GM21786 (cell line): ENCODE measurements around the gene TMEM217.

Experiments
- ATAC-seq: cut with Tn5 transposase; IDR thresholded peaks from one replicate; pipeline ENCODE4 v1.9.1; 2021; ENCODE audit not compliant: unreplicated experiment

Gene TMEM217

GRCh38 chr6:37170273-37171200 lies 87.4 kb downstream of the TMEM217 start:
- ATAC-seq = peak; percentile 26

GRCh38 chr6:37169496-37170272 lies 88.3 kb downstream of the TMEM217 start, which contains the start of gene PIM1:
Gene PIM1 (plus strand): TSS chr6:37170152. CDS start chr6:37170576, 424 bp downstream.
- ATAC-seq = peak; percentile 54

- no peak for ATAC-seq
Observed at GRCh38 chr6:37168811-37169495, 89.0 kb downstream of the TMEM217 start.

- no peak for ATAC-seq
Observed at GRCh38 chr6:37168163-37168758, 89.7 kb downstream of the TMEM217 start.

- no peak for ATAC-seq
Observed at GRCh38 chr6:37162740-37163139, 95.2 kb downstream of the TMEM217 start.
